Measurements from ENCODE around the gene TBRG4.
"Not testable (repeated sequence)": the region's sequence is repeated elsewhere in the genome, so short reads cannot be mapped to it uniquely, and the experiment has no call there.

The TBRG4 gene

GRCh38 chr7:45114926-45115325 is 3.4 kb upstream of the TBRG4 start:
- no peak for DNase-seq

GRCh38 chr7:45114257-45114656 is 2.8 kb upstream of the TBRG4 start:
- DNase-seq: not testable (repeated sequence)

- no peak for DNase-seq
These were observed 1.2 kb upstream of the TBRG4 start for GRCh38 chr7:45112648-45113047.

GRCh38 chr7:45108863-45109262 is 2.6 kb downstream of the TBRG4 start:
- no peak for DNase-seq

- DNase-seq: no peak
These were observed 4.1 kb downstream of the TBRG4 start for GRCh38 chr7:45107356-45107755.

- DNase-seq: no peak
These were observed 4.7 kb downstream of the TBRG4 start for GRCh38 chr7:45106820-45107219.

GRCh38 chr7:45105588-45106188 is 5.8 kb downstream of the TBRG4 start:
- no peak for DNase-seq

- no peak for DNase-seq
These were observed 6.5 kb downstream of the TBRG4 start for GRCh38 chr7:45104844-45105587.

GRCh38 chr7:45103958-45104843 is 7.3 kb downstream of the TBRG4 start:
- DNase-seq: no peak

GRCh38 chr7:45102785-45103712 is 8.4 kb downstream of the TBRG4 start:
- no peak for DNase-seq

GRCh38 chr7:45101748-45102147 is 9.7 kb downstream of the TBRG4 start:
- no peak for DNase-seq

GRCh38 chr7:45100761-45101480 is 10.6 kb downstream of the TBRG4 start:
- no peak for DNase-seq

- DNase-seq: no peak
These were observed 11.4 kb downstream of the TBRG4 start for GRCh38 chr7:45099891-45100760.

- DNase-seq: no peak
These were observed 12.3 kb downstream of the TBRG4 start for GRCh38 chr7:45098983-45099839.

- DNase-seq: no peak
These were observed 18.6 kb downstream of the TBRG4 start for GRCh38 chr7:45092931-45093235.

- DNase-seq: no peak
These were observed 19.2 kb downstream of the TBRG4 start for GRCh38 chr7:45092100-45092930.

GRCh38 chr7:45089341-45089891 is 22.1 kb downstream of the TBRG4 start:
- peak; percentile 95 for DNase-seq

GRCh38 chr7:45088821-45089340 is 22.6 kb downstream of the TBRG4 start, which contains the start of gene NACAD:
TSS of gene NACAD (minus strand) at chr7:45088969. CDS start at chr7:45088894, 75 bp downstream.
- no peak for DNase-seq
